NB4 (cell line): ENCODE results near the gene ATG2B.
"Not testable (repeated sequence)": the region's sequence is repeated elsewhere in the genome, so short reads cannot be mapped to it uniquely, and the experiment has no call there.

Source experiments
- DNase-seq: peaks from one replicate; pipeline ENCODE4 v3.0.0; 2010; ENCODE audit warnings: low read depth
- H3K4me3 ChIP-seq: one replicate; pipeline ENCODE4 v1.5.1; 2011; ENCODE audit warnings: mild to moderate bottlenecking, low read depth, low read length, moderate library complexity
- CTCF ChIP-seq: IDR thresholded peaks from one replicate; pipeline ENCODE4 v1.5.1; 2012; ENCODE audit warnings: low read depth, low read length
- MAX ChIP-seq: IDR thresholded peaks from 2 replicates; pipeline ENCODE4 v1.6.1; 2011; ENCODE audit warnings: low read depth, low read length
- MYC ChIP-seq: IDR thresholded peaks from 2 replicates; pipeline ENCODE4 v1.6.1; 2011; ENCODE audit warnings: low read depth, low read length
- POLR2A ChIP-seq: IDR thresholded peaks from 2 replicates; pipeline ENCODE4 v1.6.1; 2011; ENCODE audit warnings: mild to moderate bottlenecking; ENCODE audit not compliant: insufficient read length; ENCODE audit errors: extremely low read depth

ATG2B gene

GRCh38 chr14:96245710-96246538, 117.2 kb downstream of the ATG2B start:
- no peak for DNase-seq
- TF ChIP-seq CTCF: no peak
- TF ChIP-seq MAX: no peak
- no peak for TF ChIP-seq POLR2A
- TF ChIP-seq MYC: no peak
- no peak overlapping the region for H3K4me3 ChIP-seq

- H3K4me3 ChIP-seq, DNase-seq: not testable (repeated sequence)
Measured at GRCh38 chr14:96245074-96245473, 118.1 kb downstream of the ATG2B start.

GRCh38 chr14:96243785-96244184, 119.4 kb downstream of the ATG2B start:
- H3K4me3 ChIP-seq: no peak overlapping the region
- no peak for DNase-seq
- TF ChIP-seq MAX (no peak), POLR2A (no peak), CTCF (no peak), MYC (no peak)

- no peak for TF ChIP-seq MAX
- no peak for TF ChIP-seq CTCF
- TF ChIP-seq POLR2A: no peak
- H3K4me3 ChIP-seq: no peak overlapping the region
- DNase-seq: no peak
Measured at GRCh38 chr14:96242126-96242525, 121.0 kb downstream of the ATG2B start.

GRCh38 chr14:96240641-96241040, 122.5 kb downstream of the ATG2B start:
- TF ChIP-seq MAX (no peak), MYC (no peak), POLR2A (no peak), CTCF (no peak)
- DNase-seq: no peak
- no peak overlapping the region for H3K4me3 ChIP-seq

- TF ChIP-seq MYC: no peak
- no peak for TF ChIP-seq POLR2A
- no peak for TF ChIP-seq CTCF
- TF ChIP-seq MAX: no peak
- H3K4me3 ChIP-seq: no peak overlapping the region
- no peak for DNase-seq
Measured at GRCh38 chr14:96239711-96240141, 123.4 kb downstream of the ATG2B start.
